Measurements from ENCODE around the gene CCDC192.

- TF ChIP-seq RELA (CRISPR knock-in tag; IDR thresholded peaks at IDR 0.05; ENCODE audit: borderline replicate concordance), result no peak
- TF ChIP-seq SMAD4 (CRISPR knock-in tag; IDR thresholded peaks at IDR 0.05), result no peak
Observed at GRCh38 chr5:127660047-127660733, 43.0 kb upstream of the CCDC192 start.

All from WTC11 (cell line).